OCI-LY7 (cell line): ENCODE data around the gene DLX2. TPM values are rescaled to one million over a fixed set of nuclear protein-coding genes. Genes with fewer than 3 reads are reported as not detected.

Experiments
- BruUV-seq: library from RNA; stranded (reverse); fragments of 400-500 nt; replicated peaks from 2 replicates; lab custom pipeline; 2021; lab: Mats Ljungman, UMichigan
- CTCF ChIA-PET: fragments of 300-600 bp; sonication (Branson Sonifier 250); formaldehyde crosslinking; loops from one replicate; lab custom pipeline; 2022; ENCODE audit warnings: antibody characterized with exemption; ENCODE audit not compliant: unreplicated experiment; lab: Charles Lee
- POLR2A ChIA-PET: fragments of 300-600 bp; sonication (Branson Sonifier 250); formaldehyde crosslinking; loops from one replicate; lab custom pipeline; 2022; ENCODE audit warnings: antibody characterized with exemption; lab: Charles Lee
- DNase-seq: peaks from one replicate; pipeline ENCODE4 v3.0.0-alpha.2; 2015; ENCODE audit warnings: low spot score
- H2AFZ ChIP-seq: fragments of 200-600 bp; sonication (generic), shearing (Covaris generic); 2 replicates; pipeline ENCODE4 v1.6.1; 2014; ENCODE audit warnings: mild to moderate bottlenecking, antibody characterized with exemption, low read length, moderate library complexity
- H3K27ac ChIP-seq: fragments of 200-600 bp; sonication (generic); 2 replicates; pipeline ENCODE4 v1.5.1; 2014; ENCODE audit warnings: mixed run types, low read depth, mild to moderate bottlenecking, moderate library complexity, low read length, inconsistent platforms; ENCODE audit not compliant: poor library complexity, severe bottlenecking
- H3K36me3 ChIP-seq: fragments of 200-600 bp; sonication (generic); 2 replicates; pipeline ENCODE4 v1.6.1; 2014; ENCODE audit warnings: mild to moderate bottlenecking, antibody characterized with exemption, low read length, moderate library complexity, mixed read lengths; ENCODE audit not compliant: insufficient read depth
- H3K4me1 ChIP-seq: fragments of 200-600 bp; sonication (generic); 2 replicates; pipeline ENCODE4 v1.5.1; 2014; ENCODE audit warnings: mild to moderate bottlenecking, low read length; ENCODE audit not compliant: insufficient read depth, poor library complexity, severe bottlenecking
- H3K4me2 ChIP-seq: fragments of 200-600 bp; sonication (generic); 2 replicates; pipeline ENCODE4 v1.6.1; 2014; ENCODE audit warnings: mild to moderate bottlenecking, low read length
- H3K4me3 ChIP-seq: fragments of 200-600 bp; sonication (generic); 2 replicates; pipeline ENCODE4 v1.5.1; 2014; ENCODE audit warnings: mild to moderate bottlenecking, low read depth, low read length; ENCODE audit not compliant: poor library complexity, severe bottlenecking
- H3K79me2 ChIP-seq: fragments of 200-600 bp; sonication (generic); 2 replicates; pipeline ENCODE4 v1.6.1; 2016; ENCODE audit warnings: low read depth, mild to moderate bottlenecking, low read length, moderate library complexity, mixed read lengths; ENCODE audit not compliant: insufficient read depth
- H3K9me2 ChIP-seq: fragments of 200-600 bp; sonication (generic); 2 replicates; pipeline ENCODE4 v1.6.1; 2016; ENCODE audit warnings: mild to moderate bottlenecking, low read length, mixed read lengths; ENCODE audit not compliant: insufficient read depth
- H3K9me3 ChIP-seq: fragments of 200-600 bp; sonication (generic); 2 replicates; pipeline ENCODE4 v1.6.1; 2014; ENCODE audit warnings: mild to moderate bottlenecking, mixed run types, low read length, mixed read lengths
- H4K20me1 ChIP-seq: fragments of 200-600 bp; sonication (generic); 2 replicates; pipeline ENCODE4 v1.6.1; 2014; ENCODE audit warnings: mild to moderate bottlenecking, antibody characterized with exemption, low read length, moderate library complexity, mixed read lengths; ENCODE audit not compliant: insufficient read depth
- CTCF ChIP-seq: fragments of 200-600 bp; sonication (generic); conservative IDR thresholded peaks from 2 replicates; pipeline ENCODE4 v1.5.1; 2014; ENCODE audit warnings: mild to moderate bottlenecking, antibody characterized with exemption, low read length, moderate library complexity, mixed read lengths
- EZH2phosphoT487 ChIP-seq: fragments of 200-600 bp; sonication (generic); IDR thresholded peaks from 2 replicates; pipeline ENCODE4 v1.6.1; 2018; ENCODE audit warnings: low read depth, borderline replicate concordance, mild to moderate bottlenecking, mixed run types, antibody characterized with exemption, low read length, moderate library complexity, mixed read lengths
- intact Hi-C: fragments of 100-400 bp; cut with micrococcal nuclease; formaldehyde crosslinking; loops from one replicate; pipeline ENCODE4 v1.10.0; 2022; ENCODE audit not compliant: unreplicated experiment
- total RNA-seq, 2 experiments: library from RNA; depleted of rRNA in 1 of 2; stranded (reverse); fragments of >200 nt in 1 of 2; shearing (Covaris generic) in 1 of 2; gene quantifications; 2 replicates each; pipeline ENCODE4 v1.2.3, GENCODE V29; 2014 to 2022

The DLX2 gene
- total RNA-seq, 2 experiments from 2014 or later, result 0.22 TPM; not detected in 1

- Histone ChIP-seq H3K79me2 (no peaks in the 10 kb centered on the region), H2AFZ (no peak overlapping the region), H3K27ac (no peak overlapping the region), H3K9me2 (no peaks in the 10 kb centered on the region), H3K4me2 (no peak overlapping the region), H3K36me3 (no peaks in the 10 kb centered on the region), H4K20me1 (no peaks in the 10 kb centered on the region), H3K4me3 (no peak overlapping the region), H3K4me1 (no peaks in the 10 kb centered on the region), H3K9me3 (no peaks in the 10 kb centered on the region)
- no peak for TF ChIP-seq EZH2phosphoT487
- TF ChIP-seq CTCF, result no peak
- CTCF ChIA-PET, result no interaction called here
- BruUV-seq, result no TSS peak
- DNase-seq, result no peak
- intact Hi-C loops, result no loop called here
- POLR2A ChIA-PET, result no interaction called here
Observed at GRCh38 chr2:172131713-172132555, 29.2 kb upstream of the DLX2 start.

- intact Hi-C loops, result no loop called here
- POLR2A ChIA-PET, result interaction anchor here (0.7 kb wide), 1 partner anchor 15 kb away, joined by 3 read pairs; no protein-coding TSS in a partner anchor
- BruUV-seq, result no TSS peak
Observed at GRCh38 chr2:172129404-172129803, 26.7 kb upstream of the DLX2 start.

More at GRCh38 chr2:172129404-172129803, 26.7 kb upstream of the DLX2 start:
- CTCF ChIA-PET, result interaction anchor here (0.6 to 1.0 kb wide), 2 partner anchors 9 to 1174 kb away, joined by 4 read pairs; no protein-coding TSS in a partner anchor
- Histone ChIP-seq H3K9me2 (no peaks in the 10 kb centered on the region), H3K27ac (no peak overlapping the region), H3K4me1 (no peaks in the 10 kb centered on the region), H3K79me2 (no peaks in the 10 kb centered on the region), H4K20me1 (no peaks in the 10 kb centered on the region), H3K4me2 (no peak overlapping the region), H3K9me3 (no peaks in the 10 kb centered on the region), H2AFZ (no peak overlapping the region), H3K4me3 (no peak overlapping the region), H3K36me3 (no peaks in the 10 kb centered on the region)
- TF ChIP-seq EZH2phosphoT487 (no peak), CTCF (no peak)
- DNase-seq, result no peak
